NCI-H1417 (cell line): ENCODE results near the gene MAP2.
A peak's percentile ranks its signal among the peaks of the same experiment; 100 is the strongest.

Source experiments
- DNase-seq, 3 experiments: peaks; one replicate each; lab custom pipeline; 2025; lab: John Stamatoyannopoulos, UW

Gene MAP2

GRCh38 chr2:209529579-209529978 is 105.7 kb downstream of the MAP2 start:
- DNase-seq: peak in 2 of 3 experiments; percentile 22 to 74

GRCh38 chr2:209532321-209532720 is 108.5 kb downstream of the MAP2 start:
- DNase-seq: no peak

- DNase-seq: no peak
Measured at GRCh38 chr2:209533391-209533790, 109.5 kb downstream of the MAP2 start.

GRCh38 chr2:209534228-209534627 is 110.4 kb downstream of the MAP2 start:
- DNase-seq: no peak

- DNase-seq: no peak
Measured at GRCh38 chr2:209536363-209536762, 112.5 kb downstream of the MAP2 start.

GRCh38 chr2:209547726-209548125 is 123.9 kb downstream of the MAP2 start:
- no peak for DNase-seq

- peak in 1 of 3 experiments; percentile 21 for DNase-seq
Measured at GRCh38 chr2:209549589-209549988, 125.7 kb downstream of the MAP2 start.

GRCh38 chr2:209553913-209554312 is 130.1 kb downstream of the MAP2 start:
- DNase-seq: no peak

- peak in 2 of 3 experiments; percentile 26 to 64 for DNase-seq
Measured at GRCh38 chr2:209556354-209556961, 132.6 kb downstream of the MAP2 start.

- no peak for DNase-seq
Measured at GRCh38 chr2:209560911-209561310, 137.1 kb downstream of the MAP2 start.

GRCh38 chr2:209563453-209563852 is 139.6 kb downstream of the MAP2 start:
- no peak for DNase-seq

GRCh38 chr2:209564816-209565215 is 141.0 kb downstream of the MAP2 start:
- DNase-seq: peak in 1 of 3 experiments; percentile 9

- peak in 2 of 3 experiments; percentile 5 to 47 for DNase-seq
Measured at GRCh38 chr2:209565896-209566582, 142.2 kb downstream of the MAP2 start.

GRCh38 chr2:209570194-209570593 is 146.3 kb downstream of the MAP2 start:
- DNase-seq: peak in 1 of 3 experiments; percentile 74

GRCh38 chr2:209574515-209574914 is 150.7 kb downstream of the MAP2 start:
- no peak for DNase-seq

GRCh38 chr2:209577376-209578357 is 153.8 kb downstream of the MAP2 start:
- DNase-seq: peak; percentile 20 to 77 (median 37)

GRCh38 chr2:209578394-209579001 is 154.7 kb downstream of the MAP2 start:
- DNase-seq: peak in 1 of 3 experiments; percentile 73

- DNase-seq: peak; percentile 63 to 94 (median 78)
Measured at GRCh38 chr2:209579230-209579749, 155.4 kb downstream of the MAP2 start.

- peak in 2 of 3 experiments; percentile 41 to 80 for DNase-seq
Measured at GRCh38 chr2:209581040-209581439, 157.2 kb downstream of the MAP2 start.

- peak in 1 of 3 experiments; percentile 13 for DNase-seq
Measured at GRCh38 chr2:209582281-209582680, 158.4 kb downstream of the MAP2 start.

- DNase-seq: no peak
Measured at GRCh38 chr2:209584472-209584871, 160.6 kb downstream of the MAP2 start.

- DNase-seq: no peak
Measured at GRCh38 chr2:209584915-209585314, 161.1 kb downstream of the MAP2 start.
